ENCODE results near the gene OBSCN.

OBSCN gene

DNA sequence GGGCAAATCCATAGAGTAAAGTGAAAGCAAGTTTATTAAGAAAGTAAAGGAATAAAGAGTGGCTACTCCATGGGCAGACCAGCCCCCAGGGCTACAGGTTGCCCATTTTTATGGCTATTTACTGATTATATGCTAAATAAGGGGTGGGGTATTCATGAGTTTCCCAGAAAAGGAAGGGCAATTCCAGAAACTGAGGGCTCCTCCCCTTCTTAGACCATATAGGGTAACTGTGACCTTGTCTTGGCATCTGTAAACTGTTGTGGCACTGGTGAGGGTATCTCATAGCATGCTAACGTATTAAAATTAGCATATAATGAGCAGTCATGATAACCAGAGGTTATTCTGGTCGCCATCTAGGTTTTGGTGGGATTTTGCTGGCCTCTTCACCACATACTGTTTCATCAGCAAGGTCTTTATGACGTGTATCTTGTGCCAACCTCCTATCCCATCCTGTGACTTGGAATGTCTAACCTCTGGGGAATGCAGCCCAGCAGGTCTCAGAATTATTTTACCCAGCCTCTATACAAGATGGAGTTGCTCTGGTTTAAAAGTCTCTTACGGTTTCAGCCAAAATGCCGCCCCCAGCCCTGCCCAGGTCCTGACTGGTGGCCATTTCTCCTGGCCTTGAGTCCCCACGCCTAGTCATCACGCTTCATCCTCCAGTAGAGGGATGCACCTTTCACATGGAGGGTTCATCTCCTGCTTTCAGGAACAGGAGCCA, 209.8 kb downstream of the OBSCN start:
- no peak for DNase-seq (ENCODE audit: low read depth)

DNA sequence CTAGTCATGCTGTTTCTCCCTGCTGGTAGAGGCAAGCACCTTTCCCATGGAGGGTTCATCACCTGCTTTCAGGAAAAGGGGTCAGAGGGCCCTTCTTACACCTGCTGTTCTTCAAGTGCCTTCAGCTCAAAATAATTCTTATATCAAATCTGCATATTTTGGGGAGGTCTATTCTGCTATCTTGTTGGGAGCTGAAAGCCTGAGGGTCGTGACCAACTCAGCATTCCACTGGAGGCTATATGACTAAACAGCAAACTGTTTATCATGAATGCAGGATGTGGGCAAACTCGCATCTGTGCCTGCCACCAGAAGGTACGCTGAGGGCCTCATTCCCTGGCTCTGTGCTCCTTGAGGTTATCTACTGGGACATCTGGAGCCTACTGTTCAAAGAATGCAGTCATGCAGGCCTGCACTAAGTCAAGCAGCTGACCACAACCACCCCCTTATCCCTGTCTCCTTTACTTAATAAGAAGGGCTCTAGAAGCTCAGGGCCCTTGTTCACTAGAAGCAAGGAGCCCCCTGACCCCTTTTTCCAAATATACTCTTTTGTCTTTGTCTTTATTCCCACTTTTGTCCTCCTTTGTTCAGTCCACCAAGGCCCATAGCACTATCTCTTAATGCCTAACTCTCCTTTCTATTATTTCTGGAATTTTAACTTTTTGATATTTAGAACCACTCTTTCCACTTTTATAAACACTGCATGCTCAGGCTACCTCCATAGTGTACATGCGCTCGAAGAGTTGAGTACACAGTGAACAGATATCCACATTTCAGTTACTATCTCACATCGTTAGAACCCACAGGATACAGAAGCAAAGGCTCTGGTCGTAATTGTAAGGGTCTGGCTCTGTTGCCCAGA, 213.4 kb downstream of the OBSCN start:
- no peak for DNase-seq (ENCODE audit: low read depth)

DNA sequence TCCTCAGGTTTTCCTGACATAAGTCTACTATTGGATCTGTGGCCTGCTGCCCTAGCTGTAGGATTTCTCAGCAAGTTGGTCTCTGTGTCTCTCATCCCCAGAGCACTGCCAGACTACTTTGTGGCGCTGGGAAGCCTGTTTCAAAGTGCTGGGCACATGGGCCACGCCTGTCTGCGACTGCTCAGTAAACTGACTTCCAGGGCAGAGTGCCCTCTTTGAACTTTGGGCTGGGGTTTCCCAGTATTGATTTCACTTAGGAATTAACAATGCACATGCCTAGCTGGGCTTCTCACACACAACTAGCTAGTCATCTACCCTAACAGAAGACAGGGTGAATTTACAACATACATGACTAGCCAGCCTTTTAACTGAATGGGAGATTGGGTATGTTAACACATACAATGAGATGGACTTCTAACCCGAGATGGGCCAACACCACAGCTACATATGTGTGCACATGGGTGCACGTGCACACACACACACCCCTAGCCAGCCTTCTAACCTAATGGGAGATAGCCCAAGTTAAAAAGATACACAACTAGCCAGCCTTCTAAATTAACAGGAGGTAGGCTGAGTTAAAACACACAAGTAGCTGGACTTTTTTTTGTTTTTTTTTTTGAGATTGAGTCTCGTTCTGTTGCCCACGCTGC, 215.7 kb downstream of the OBSCN start:
- no peak for DNase-seq (ENCODE audit: low read depth)

DNA sequence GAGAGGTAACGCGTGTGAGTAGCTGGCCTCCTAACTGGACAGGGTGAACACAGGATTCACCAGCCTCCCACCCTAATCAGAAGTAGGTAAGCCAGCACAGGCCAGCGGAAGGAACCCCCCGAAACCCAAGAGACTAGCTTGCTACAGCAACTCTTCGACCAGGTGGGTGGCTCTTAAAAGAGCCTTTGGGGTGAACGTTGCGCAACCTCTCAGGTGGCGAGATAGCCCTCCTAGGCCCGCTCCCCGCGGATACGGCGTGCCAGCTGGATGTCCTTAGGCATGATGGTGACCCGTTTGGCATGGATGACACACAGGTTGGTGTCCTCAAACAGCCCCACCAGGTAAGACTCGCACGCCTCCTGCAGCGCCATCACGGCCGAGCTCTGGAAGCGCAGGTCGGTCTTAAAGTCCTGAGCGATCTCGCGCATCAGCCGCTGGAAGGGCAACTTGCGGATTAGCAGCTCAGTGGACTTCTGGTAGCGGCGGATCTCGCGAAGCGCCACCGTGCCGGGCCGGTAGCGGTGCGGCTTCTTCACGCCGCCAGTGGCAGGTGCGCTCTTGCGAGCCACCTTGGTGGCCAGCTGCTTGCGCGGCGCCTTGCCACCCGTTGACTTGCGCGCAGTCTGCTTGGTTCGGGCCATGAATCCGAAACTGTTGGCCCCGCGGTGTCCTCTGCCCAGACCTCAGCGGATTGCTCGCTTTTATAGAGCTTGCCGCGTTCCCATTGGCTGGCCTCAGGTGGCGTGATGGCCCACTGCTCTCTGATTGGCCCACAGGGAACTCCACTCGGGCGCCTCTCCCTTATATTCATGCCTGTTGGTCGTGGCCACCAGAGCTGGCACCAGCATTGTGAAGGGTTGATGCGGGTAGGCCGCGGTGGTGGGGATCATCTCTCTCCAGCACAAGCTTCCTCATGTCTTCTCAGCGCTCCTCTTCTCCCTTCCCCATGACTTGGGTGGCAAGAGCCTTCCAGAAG, 217.1 kb downstream of the OBSCN start:
- DNase-seq (ENCODE audit: low read depth), result no peak

DNA sequence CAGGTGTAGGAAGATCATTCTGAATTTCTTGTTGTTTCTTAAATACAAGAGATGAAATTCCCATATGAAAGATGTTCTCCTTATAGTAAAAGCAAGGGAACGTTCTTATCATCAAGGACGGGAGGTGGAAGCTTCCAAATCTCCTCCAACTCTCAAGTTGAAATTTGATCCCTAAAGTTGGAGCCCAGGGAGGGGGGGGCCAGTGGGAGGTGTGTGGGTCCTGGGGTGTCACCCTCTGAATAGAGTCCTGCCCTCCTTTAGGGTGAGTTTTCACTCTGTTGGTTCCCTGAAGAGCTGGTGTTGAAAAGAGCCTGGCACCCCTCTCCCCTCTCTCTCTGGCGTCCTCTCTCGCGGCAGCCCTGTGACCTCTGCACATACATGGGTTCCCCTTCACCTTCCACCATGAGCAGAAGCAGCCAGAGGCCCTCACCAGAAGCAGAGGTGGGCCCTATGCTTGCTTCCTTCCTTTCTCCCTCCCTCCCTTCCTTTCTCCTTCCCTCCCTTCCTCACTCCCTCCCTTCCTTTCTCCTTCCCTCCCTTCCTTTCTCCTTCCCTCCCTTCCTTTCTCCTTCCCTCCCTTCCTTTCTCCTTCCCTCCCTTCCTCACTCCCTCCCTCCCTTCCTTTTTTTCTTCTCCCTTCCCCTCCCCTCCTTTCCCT, 218.8 kb downstream of the OBSCN start:
- DNase-seq (ENCODE audit: low read depth), result no peak

DNA sequence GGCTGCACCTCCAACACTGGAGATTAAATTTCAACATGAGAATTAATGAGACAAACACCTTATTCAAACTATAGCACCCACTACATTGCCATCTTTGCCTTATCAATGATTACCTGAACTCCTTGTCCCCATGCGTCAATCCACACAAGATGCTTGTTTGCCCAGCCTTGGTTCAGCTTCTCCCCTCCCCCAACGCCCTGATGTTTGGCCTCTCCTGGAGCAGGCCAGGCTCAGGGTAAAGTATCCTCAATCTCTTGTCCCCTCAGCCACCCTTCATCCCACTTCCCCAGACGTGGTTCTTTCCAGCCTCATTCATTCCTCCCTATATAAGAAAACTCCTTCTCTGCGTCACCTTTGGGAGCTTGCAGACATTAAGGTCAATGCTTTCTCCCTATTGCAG, 220.6 kb downstream of the OBSCN start:
- no peak for DNase-seq (ENCODE audit: low read depth)
